PFSK-1 (cell line): ENCODE results near the gene DCAF8.
A peak's percentile ranks its signal among the peaks of the same experiment; 100 is the strongest.

ENCODE experiments used
- FOXP2 ChIP-seq: optimal IDR thresholded peaks from 2 replicates; pipeline ENCODE3; 2011; ENCODE audit warnings: borderline replicate concordance, control low read depth, inconsistent platforms; ENCODE audit not compliant: insufficient read depth; ENCODE audit errors: extremely low read length, extremely low read depth
- POLR2AphosphoS5 ChIP-seq: IDR thresholded peaks from 2 replicates; pipeline ENCODE4 v1.6.1; 2012; ENCODE audit warnings: low read depth, mild to moderate bottlenecking, control low read depth, low read length, moderate library complexity
- REST ChIP-seq, 2 experiments: IDR thresholded peaks; 2 replicates each; pipeline versions ENCODE4 v1.6.1 to v1.8.0; 2011 to 2012; ENCODE audit warnings: low read depth in 2 of 2, low read length in 2 of 2, control low read depth in 1 of 2, inconsistent platforms in 1 of 2, mild to moderate bottlenecking in 1 of 2, moderate library complexity in 1 of 2; ENCODE audit not compliant: insufficient read depth in 1 of 2
- SIN3A ChIP-seq: IDR thresholded peaks from 2 replicates; pipeline ENCODE4 v1.6.1; 2012; ENCODE audit warnings: mild to moderate bottlenecking, low read length, moderate library complexity, borderline replicate concordance; ENCODE audit not compliant: insufficient read depth
- TAF1 ChIP-seq: IDR thresholded peaks from 2 replicates; pipeline ENCODE4 v1.6.1; 2012; ENCODE audit warnings: low read length, control low read depth, borderline replicate concordance; ENCODE audit not compliant: insufficient read depth

The DCAF8 gene

GRCh38 chr1:160267284-160267991 is 5.1 kb upstream of the DCAF8 start:
- TF ChIP-seq POLR2AphosphoS5 = no peak
- no peak for TF ChIP-seq REST (IDR thresholded peaks at IDR 0.05; ENCODE audit: insufficient read depth in 1 of 2, low read depth in 2 of 2, low read length in 2 of 2)
- no peak for TF ChIP-seq SIN3A
- TF ChIP-seq TAF1 = no peak
- no peak for TF ChIP-seq FOXP2

GRCh38 chr1:160264795-160265307 is 2.5 kb upstream of the DCAF8 start:
- TF ChIP-seq SIN3A (no peak), FOXP2 (no peak), POLR2AphosphoS5 (no peak), REST (IDR thresholded peaks at IDR 0.05; ENCODE audit: insufficient read depth in 1 of 2, low read depth in 2 of 2, low read length in 2 of 2) (no peak), TAF1 (no peak)

DNA sequence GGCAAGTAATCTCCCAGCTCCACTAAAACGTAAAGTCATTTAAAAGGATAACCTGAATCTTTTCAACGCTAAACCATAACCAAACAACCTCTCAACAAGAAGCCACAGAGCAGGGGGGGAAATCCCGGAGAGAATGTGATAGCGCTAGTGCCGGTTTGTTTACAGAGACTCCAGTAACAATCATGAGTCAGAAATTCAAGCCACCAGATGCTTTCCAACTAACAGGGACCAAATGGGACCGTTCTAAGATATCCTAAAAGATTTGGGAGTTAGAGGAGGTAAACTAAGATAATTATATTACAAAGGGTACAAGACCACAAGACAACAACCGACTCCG is 825 bp downstream of the DCAF8 start:
- no peak for TF ChIP-seq TAF1
- TF ChIP-seq SIN3A = peak; percentile 73; the same call in 1 of the 2 replicates

- TF ChIP-seq TAF1 = 0 out of 2 replicates have a peak, but pooled peaks have one; percentile 0
- TF ChIP-seq REST (IDR thresholded peaks at IDR 0.05; ENCODE audit: insufficient read depth in 1 of 2, low read depth in 2 of 2, low read length in 2 of 2) = no peak
- 0 out of 2 replicates have a peak, but pooled peaks have one; percentile 34 for TF ChIP-seq POLR2AphosphoS5
Measured at GRCh38 chr1:160260406-160261382, 1.7 kb downstream of the DCAF8 start.

DNA sequence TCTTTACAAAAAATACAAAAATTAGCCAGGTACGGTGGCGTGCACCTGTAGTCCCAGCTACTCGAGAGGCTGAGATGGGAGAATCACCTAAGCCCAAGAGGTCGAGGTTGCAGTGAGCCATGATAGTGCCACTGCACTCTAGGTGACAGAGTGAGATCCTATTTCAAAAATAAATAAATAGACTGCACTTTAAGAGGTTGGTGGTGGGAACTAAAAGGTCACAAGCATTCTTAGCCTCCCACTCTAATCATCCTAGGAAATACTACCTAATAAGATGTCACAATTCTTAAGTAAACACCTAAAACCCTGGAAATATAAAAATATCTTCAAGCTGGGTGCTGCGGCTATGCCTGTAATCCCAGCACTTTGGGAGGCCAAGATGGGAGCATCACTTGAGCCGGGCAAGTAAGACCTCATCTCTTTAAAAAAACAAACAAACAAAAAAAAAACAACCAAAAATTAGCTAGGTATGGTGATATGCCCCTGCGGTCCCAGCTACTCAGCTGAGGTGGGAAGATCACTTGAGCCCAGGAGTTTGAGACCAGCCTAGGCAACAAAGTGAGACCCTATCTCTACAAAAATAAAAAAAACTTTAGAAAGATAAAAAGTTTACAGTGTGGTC is 4.1 kb downstream of the DCAF8 start:
- TF ChIP-seq REST (IDR thresholded peaks at IDR 0.05; ENCODE audit: insufficient read depth in 1 of 2, low read depth in 2 of 2, low read length in 2 of 2) (no peak), SIN3A (no peak), TAF1 (no peak), POLR2AphosphoS5 (no peak), FOXP2 (no peak)
